DMS114 treated with DMSO at 0.1 percent for 48 hours (cell line): ENCODE results near the gene OCA2.

ENCODE experiments used
- DNase-seq: peaks from one replicate; lab custom pipeline; 2025; ENCODE audit not compliant: unreplicated experiment; lab: John Stamatoyannopoulos, UW

Gene OCA2

GRCh38 chr15:27885201-27885600 lies 213.9 kb downstream of the OCA2 start:
- no peak for DNase-seq

DNA sequence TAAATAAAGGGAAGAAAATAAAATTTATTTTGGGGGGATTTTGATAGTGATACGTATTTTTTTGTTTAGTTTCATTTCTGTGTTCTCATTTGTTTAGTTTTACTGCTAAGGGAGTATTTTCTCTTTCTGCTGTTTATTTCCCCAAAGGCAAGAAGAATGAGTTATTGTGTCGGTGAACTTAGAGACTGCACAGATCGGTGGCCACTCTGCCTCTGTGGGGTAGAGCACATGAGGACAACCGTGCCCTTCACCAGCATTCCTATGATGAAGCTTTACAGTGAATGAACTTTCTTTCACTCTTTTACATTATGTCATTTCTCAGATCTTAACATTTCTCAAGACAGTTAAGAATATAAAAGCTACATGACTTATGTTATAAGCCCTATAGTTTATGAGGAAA lies 214.4 kb downstream of the OCA2 start:
- DNase-seq = no peak

DNA sequence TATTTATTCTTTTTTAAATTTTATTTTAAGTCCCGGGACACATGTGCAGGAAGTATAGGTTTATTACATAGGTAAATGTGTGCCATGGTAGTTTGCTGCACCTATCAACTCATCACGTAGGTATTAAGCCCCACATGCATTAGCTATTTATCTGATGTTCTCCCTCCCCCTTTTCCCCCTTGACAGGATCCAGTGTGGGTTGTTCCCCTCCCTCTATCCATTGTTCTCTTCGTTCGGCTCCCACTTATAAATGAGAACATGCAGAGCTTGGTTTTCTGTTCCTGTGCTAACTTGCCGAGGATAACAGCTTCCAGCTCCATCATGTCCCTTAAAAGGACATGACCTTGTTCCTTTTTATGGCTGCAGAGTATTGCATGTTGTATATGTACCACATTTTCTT lies 220.3 kb downstream of the OCA2 start:
- no peak for DNase-seq

DNA sequence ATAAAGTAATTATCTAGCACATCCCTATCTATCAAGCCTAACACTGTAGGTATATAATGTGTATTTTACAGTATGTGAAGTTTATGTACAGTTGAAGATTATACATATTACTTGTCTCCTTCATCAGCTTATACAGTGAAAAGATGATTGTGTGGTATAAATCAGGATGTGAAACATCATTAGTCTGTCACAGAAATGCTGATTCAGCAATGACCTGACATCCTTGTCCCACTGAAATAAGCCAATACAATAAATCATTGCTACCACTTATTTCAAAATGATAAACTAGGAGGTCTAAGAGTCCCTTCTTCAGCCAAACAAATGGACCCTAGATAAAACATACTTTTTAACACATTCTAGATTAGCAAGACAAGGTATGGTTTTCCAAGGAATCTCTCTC lies 225.3 kb downstream of the OCA2 start:
- DNase-seq = no peak

- no peak for DNase-seq
Measured at GRCh38 chr15:27873039-27873438, 226.1 kb downstream of the OCA2 start.

DNA sequence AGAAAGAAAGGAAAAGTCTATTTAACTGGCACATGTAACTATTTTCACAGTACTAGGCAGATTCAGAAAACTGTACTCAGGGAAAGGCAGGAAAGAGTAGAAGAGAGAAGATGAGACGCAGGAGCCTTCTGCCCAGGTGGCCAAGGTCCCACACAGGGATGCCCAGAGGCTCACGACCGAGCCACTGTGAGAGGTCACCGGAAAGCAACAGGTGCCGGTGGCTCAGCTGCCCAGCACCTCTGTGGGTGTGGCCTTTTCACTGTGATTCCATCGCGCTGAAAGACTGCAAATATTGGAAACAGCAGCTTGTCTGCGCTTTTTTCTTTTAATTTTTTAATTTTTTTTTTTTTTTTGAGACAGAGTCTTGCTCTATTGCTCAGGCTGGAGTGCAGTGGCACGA lies 226.8 kb downstream of the OCA2 start:
- no peak for DNase-seq

DNA sequence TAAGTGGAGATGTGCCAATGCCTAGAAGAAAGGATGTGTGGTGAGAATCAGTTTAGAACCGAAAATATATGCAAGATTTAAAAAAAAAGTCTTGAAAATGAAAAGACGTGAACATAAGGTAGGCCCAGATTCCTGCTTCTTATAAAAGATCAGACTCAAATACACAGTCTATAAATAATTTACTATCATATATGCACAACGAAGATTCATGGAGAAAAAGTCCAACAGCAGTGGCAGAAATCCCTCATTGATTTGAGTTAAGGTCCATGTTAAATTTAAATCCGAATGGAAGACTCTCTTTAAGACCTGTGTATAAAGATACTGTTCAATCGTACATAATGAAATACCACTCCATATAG lies 227.2 kb downstream of the OCA2 start:
- no peak for DNase-seq

GRCh38 chr15:27871078-27871901 lies 227.8 kb downstream of the OCA2 start:
- DNase-seq = no peak

DNA sequence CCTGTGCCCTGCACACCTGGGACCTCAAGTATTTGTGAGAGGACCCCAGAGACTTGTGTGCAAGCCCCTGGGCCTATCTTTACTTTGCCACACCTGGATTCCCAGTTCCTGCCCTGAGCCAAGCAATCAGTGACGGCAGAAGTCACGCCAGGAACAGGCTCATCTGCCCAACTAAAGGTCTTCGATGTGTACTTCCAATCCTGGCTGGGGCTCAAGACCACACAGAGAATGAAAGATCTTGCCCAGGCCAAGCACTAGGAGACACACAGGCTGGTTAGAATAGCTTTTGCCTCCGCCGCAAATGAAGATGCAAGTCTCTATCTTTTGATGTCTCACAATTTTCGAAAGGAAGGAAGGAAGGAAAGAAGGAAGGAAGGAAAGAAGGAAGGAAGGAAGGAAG lies 228.8 kb downstream of the OCA2 start:
- DNase-seq = no peak

DNA sequence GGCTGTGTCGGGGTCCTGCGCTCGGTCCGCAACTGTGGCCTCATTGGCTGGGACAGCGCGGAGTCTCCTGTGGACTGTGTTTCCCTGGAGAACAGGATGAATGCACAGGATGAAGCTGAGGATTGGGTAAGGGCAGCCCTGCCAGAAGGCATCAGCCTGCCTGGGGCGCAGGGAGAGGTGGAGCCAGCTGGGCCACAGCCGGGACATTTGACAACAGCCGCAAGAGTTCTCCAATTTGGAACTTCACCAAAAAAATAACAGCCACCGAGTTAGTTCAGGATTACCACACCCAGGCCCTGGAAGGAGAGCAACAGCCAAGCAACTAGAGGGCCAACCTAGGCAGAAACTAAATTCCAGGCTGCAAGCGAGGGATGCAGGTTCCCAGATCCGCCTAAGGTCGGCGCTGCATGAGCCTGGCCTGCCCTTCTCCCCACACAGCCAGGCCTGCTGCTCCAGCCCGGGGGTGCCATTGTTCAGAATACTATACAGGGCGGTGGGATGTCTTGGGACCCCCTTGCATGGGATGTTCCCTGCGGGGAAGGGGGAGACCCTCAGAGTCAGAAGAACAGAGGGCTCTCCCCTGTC lies 229.3 kb downstream of the OCA2 start:
- no peak for DNase-seq

DNA sequence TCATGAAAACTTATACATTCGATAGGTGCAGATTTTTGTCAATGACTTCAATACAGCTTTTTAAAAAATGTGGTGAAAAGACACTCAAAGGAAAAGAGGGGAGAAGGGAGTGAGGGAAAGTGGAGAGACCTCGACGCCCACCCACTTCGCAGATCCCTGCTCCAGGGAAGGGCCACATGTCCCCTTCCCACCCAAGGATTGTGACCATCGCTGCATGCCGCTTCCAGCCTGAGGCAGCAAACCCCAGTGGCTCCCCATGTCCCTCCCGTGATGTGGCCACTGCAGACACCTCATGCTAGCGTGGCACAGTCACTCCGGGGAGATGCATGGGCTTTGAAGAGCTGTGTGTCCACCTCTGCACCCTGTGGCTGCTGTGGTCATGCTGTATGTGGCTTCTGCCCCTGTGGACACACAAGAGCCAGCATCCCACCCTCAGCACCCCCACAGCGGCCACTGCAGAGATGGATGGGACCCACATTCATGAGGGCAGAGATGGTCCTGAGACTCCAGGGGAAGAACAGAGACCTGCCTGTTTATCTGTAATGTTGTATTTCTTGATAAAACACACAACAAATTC lies 230.2 kb downstream of the OCA2 start:
- DNase-seq = no peak

DNA sequence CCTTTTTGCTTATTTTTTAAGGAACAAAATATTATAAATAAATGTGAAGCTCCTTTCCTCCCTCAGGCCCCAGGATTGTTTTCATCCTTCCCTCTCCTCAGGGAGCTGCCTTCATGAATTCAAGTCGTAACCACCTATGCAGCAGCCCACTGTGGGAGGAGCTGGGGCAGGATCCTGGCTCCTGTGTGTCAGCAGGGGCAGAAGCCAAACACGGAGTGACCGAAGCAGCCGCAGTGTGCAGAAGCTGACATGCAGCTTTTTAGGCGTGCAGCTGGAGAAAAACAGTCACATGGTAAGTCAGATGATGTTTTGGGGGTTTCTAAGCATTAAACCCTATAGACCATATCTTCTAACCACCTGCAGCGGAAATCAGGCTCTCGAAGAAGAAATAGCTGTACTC lies 231.3 kb downstream of the OCA2 start:
- DNase-seq = no peak

GRCh38 chr15:27866505-27867165 lies 232.5 kb downstream of the OCA2 start:
- no peak for DNase-seq

DNA sequence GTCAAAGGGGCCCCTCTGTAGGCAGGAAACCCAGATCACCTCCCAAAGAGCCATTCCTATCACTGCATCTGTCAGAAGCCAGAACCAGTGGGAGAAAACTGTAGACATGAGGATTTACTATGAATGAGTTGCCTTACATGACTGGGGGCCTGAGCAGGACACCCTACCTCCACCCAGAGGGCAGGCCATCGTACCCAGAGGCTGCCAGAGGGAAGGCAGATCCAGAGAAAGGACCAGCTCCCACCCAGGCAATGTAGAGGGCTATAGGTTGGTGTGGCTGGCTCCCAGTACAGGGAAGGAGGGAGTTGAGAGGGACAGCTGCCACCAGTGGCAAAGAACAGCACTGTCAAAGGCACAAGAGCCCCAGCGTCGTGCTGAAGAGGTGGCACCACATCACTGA lies 233.2 kb downstream of the OCA2 start:
- DNase-seq = no peak

DNA sequence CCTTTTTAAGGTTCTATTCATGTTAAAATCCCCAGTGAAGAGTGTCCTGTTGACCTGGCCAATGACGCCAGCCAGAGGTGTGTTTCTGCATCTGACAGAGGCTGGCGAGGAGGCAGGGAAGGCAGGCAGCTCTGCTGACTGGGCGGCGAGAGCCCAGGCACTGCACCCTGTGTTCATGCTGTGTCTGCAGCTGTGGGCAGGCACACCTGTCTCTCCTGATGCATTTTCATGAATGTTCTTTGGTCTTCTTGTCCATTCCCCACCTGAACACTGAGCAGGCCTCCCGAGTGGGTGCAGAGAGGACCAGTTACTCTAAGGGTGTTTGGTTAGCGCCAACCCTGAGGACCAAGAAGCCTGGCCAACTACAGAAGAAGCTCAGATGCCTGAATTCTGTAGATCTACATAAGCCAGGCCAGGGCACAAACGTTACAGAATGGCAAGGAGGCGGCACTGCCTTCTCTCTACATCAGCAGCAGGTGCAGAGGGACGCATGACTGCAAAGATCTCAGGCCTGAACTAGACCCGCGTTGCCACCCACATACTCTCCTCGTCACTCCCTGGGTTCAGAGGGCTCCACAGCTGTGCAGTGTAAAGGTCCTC lies 233.7 kb downstream of the OCA2 start:
- DNase-seq = no peak

DNA sequence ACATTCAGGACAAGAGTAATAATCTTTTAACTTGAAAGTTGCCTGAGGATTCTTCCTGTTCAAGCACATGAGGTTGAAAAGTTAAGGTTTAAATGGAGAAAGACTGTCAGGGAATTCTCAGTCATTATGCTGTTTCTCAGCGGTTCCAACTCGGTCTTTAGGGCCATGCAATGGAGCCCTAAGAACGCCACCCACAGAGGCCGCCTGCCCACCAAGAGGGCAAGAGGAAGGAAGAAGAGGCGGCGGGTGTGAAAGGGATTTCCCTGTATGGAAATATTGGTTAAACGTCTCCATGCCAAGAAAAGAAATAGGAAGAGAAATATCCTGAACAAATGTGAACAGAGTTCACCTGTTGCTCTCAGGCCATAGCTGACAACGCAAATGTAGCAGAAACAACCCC lies 234.4 kb downstream of the OCA2 start:
- DNase-seq = no peak

DNA sequence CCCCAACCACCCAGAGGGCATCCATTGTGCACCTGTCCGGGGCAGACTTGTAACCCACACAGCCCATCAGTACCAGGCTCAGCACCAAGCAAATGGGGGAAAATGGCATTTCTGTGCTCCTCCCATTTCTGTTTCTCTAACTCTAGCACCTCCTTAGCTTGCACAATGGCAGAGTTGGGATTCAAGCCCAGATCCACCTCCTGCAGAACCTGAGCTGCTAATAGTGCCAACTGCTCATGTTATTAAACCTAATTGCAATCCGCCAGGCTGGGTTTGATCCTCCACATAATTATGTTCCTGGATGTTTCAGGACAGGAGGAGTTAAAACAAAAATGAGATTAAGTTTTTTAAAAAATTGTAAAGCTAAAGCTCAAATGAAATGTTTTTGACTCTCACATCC lies 235.0 kb downstream of the OCA2 start:
- no peak for DNase-seq

GRCh38 chr15:27863000-27863399 lies 236.1 kb downstream of the OCA2 start:
- no peak for DNase-seq

DNA sequence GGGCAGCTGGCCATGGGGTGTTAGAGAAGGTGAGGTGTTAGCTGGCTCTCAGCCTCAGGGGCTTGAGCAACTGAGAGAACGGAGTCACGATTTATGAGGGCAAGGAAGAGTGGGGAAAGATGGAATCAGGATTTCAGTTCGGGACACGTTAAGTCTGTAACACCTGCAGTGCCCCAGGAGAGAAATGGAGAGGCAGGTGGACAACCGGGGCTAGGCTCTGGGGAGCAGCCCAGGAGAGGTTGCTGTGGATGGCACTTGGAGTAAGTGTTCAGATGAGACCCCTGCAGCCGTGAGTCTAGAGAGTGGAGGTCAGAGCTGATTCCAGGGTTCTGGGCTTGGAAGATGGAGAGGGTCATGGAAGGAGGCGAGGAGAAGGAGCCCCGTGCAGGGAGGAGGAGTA lies 237.9 kb downstream of the OCA2 start:
- DNase-seq = no peak

- no peak for DNase-seq
Measured at GRCh38 chr15:27855137-27855536, 244.0 kb downstream of the OCA2 start.

- no peak for DNase-seq
Measured at GRCh38 chr15:27854601-27855000, 244.5 kb downstream of the OCA2 start.
